SK-N-SH (cell line): ENCODE data around the gene P4HTM. TPM values are rescaled to one million over a fixed set of nuclear protein-coding genes. Genes with fewer than 3 reads are reported as not detected.

ENCODE experiments used
- CTCF ChIA-PET: fragments of 300-600, 350-600 bp; formaldehyde crosslinking; extraction: SDS; loops from one replicate; lab custom pipeline; 2021; lab: Yijun Ruan, JAX
- POLR2A ChIA-PET: fragments of 350-600 bp; sonication (Branson Sonifier 250); formaldehyde crosslinking; extraction: SDS; loops from one replicate; lab custom pipeline; 2020; ENCODE audit warnings: antibody characterized with exemption, inconsistent platforms; lab: Yijun Ruan, JAX
- DNase-seq: peaks from one replicate; pipeline ENCODE4 v3.0.0; 2012
- H2AFZ ChIP-seq: fragments of 200-600 bp; sonication (generic); 2 replicates; pipeline ENCODE4 v1.8.1; 2016; ENCODE audit warnings: antibody characterized with exemption, mild to moderate bottlenecking, low read depth
- H3F3A ChIP-seq: fragments of 200-600 bp; sonication (generic); replicated peaks from 2 replicates; pipeline ENCODE3; 2016; ENCODE audit warnings: antibody characterized with exemption, mild to moderate bottlenecking; ENCODE audit not compliant: insufficient read depth
- H3K27ac ChIP-seq, 2 experiments: fragments of 200-500 bp in 1 of 2; fragments of 200-600 bp in 1 of 2; sonication (Bioruptor generic) in 1 of 2; sonication (generic), shearing (Covaris generic) in 1 of 2; 2 replicates each; pipeline versions ENCODE4 v1.5.1 to v1.6.1; 2014 to 2016; ENCODE audit warnings: low read depth in 2 of 2, inconsistent platforms in 1 of 2, low read length in 1 of 2, mild to moderate bottlenecking in 1 of 2, mixed read lengths in 1 of 2
- H3K27me3 ChIP-seq: fragments of 200-600 bp; sonication (generic), shearing (Covaris generic); 2 replicates; pipeline ENCODE4 v1.6.1; 2016; ENCODE audit warnings: mixed run types; ENCODE audit not compliant: insufficient read depth
- H3K36me3 ChIP-seq, 2 experiments: fragments of 200-500 bp in 1 of 2; fragments of 200-600 bp in 1 of 2; sonication (Bioruptor generic) in 1 of 2; sonication (generic) in 1 of 2; replicated peaks in 1 of 2; 2 replicates each; pipeline versions ENCODE3 to v1.5.1; 2014 to 2016; ENCODE audit warnings: low read length in 1 of 2, mild to moderate bottlenecking in 1 of 2; ENCODE audit not compliant: insufficient read depth in 2 of 2, control insufficient read depth in 1 of 2
- H3K4me1 ChIP-seq, 2 experiments: fragments of 200-500 bp in 1 of 2; fragments of 200-600 bp in 1 of 2; sonication (Bioruptor generic) in 1 of 2; sonication (generic), shearing (Covaris generic) in 1 of 2; 2 replicates each; pipeline versions ENCODE4 v1.5.1 to v1.6.1; 2014 to 2016; ENCODE audit warnings: low read depth in 1 of 2, low read length in 1 of 2, mixed run types in 1 of 2; ENCODE audit not compliant: insufficient read depth in 2 of 2, control insufficient read depth in 1 of 2
- H3K4me2 ChIP-seq: fragments of 200-600 bp; sonication (generic), shearing (Covaris generic); 2 replicates; pipeline ENCODE4 v1.6.1; 2017; ENCODE audit warnings: mixed run types
- H3K4me3 ChIP-seq, 2 experiments: fragments of 200-500 bp in 1 of 2; fragments of 200-600 bp in 1 of 2; sonication (Bioruptor generic) in 1 of 2; sonication (generic), shearing (Covaris generic) in 1 of 2; 2 replicates each; pipeline versions ENCODE4 v1.5.1 to v1.8.1; 2014 to 2016; ENCODE audit warnings: low read depth in 2 of 2, inconsistent platforms in 1 of 2, low read length in 1 of 2, mild to moderate bottlenecking in 1 of 2, mixed read lengths in 1 of 2, moderate library complexity in 1 of 2
- H3K79me2 ChIP-seq: fragments of 200-600 bp; sonication (generic); 2 replicates; pipeline ENCODE4 v1.8.1; 2017; ENCODE audit warnings: mild to moderate bottlenecking; ENCODE audit not compliant: insufficient read depth
- H3K9ac ChIP-seq: fragments of 200-600 bp; sonication (generic); 2 replicates; pipeline ENCODE4 v1.6.1; 2017; ENCODE audit warnings: mixed run types
- H3K9me2 ChIP-seq: fragments of 200-600 bp; sonication (generic); 2 replicates; pipeline ENCODE4 v1.6.1; 2017; ENCODE audit warnings: mixed run types
- H3K9me3 ChIP-seq: fragments of 200-600 bp; sonication (generic); 2 replicates; pipeline ENCODE4 v1.6.1; 2017; ENCODE audit warnings: mixed run types, mild to moderate bottlenecking, moderate library complexity
- H4K20me1 ChIP-seq: fragments of 200-600 bp; sonication (generic); 2 replicates; pipeline ENCODE4 v1.6.1; 2017; ENCODE audit warnings: mild to moderate bottlenecking, mixed run types; ENCODE audit not compliant: insufficient read depth
- CHD2 ChIP-seq: fragments of 150-350 bp; IDR thresholded peaks from 2 replicates; pipeline ENCODE4 v1.6.1; 2018; ENCODE audit warnings: low read length; ENCODE audit not compliant: partially characterized antibody
- ELF1 ChIP-seq: IDR thresholded peaks from 2 replicates; pipeline ENCODE4 v1.4.0; 2012
- EZH2phosphoT487 ChIP-seq: fragments of 200-600 bp; sonication (generic); IDR thresholded peaks from 2 replicates; pipeline ENCODE4 v1.6.1; 2017; ENCODE audit warnings: low read depth, mixed run types, mild to moderate bottlenecking, antibody characterized with exemption, moderate library complexity, borderline replicate concordance
- GABPA ChIP-seq: IDR thresholded peaks from 2 replicates; pipeline ENCODE4 v1.4.0; 2012; ENCODE audit warnings: low read depth, mild to moderate bottlenecking
- IRF3 ChIP-seq: fragments of 150-350 bp; IDR thresholded peaks from 2 replicates; pipeline ENCODE4 v1.6.1; 2016; ENCODE audit warnings: mild to moderate bottlenecking, low read depth, low read length
- JUND ChIP-seq: IDR thresholded peaks from 2 replicates; pipeline ENCODE4 v1.4.0; 2012
- MXI1 ChIP-seq: IDR thresholded peaks from 2 replicates; pipeline ENCODE4 v1.6.1; 2012; ENCODE audit warnings: mild to moderate bottlenecking, low read depth, low read length, improper control_type of control experiment
- NFIC ChIP-seq: IDR thresholded peaks from 2 replicates; pipeline ENCODE4 v1.4.0; 2012; ENCODE audit warnings: borderline replicate concordance
- NRF1 ChIP-seq: IDR thresholded peaks from 2 replicates; pipeline ENCODE4 v1.6.1; 2012; ENCODE audit warnings: low read depth, mild to moderate bottlenecking, low read length
- RFX5 ChIP-seq: IDR thresholded peaks from 2 replicates; pipeline ENCODE4 v1.6.1; 2012; ENCODE audit warnings: mild to moderate bottlenecking, improper control_type of control experiment, low read length
- RXRA ChIP-seq: IDR thresholded peaks from 2 replicates; pipeline ENCODE4 v1.4.0; 2012; ENCODE audit warnings: low read depth, mild to moderate bottlenecking, borderline replicate concordance
- TAF1 ChIP-seq: IDR thresholded peaks from 2 replicates; pipeline ENCODE4 v1.6.1; 2012; ENCODE audit warnings: low read depth, mild to moderate bottlenecking, low read length, moderate library complexity, borderline replicate concordance
- TCF12 ChIP-seq: IDR thresholded peaks from 2 replicates; pipeline ENCODE4 v1.4.0; 2012
- TEAD4 ChIP-seq: IDR thresholded peaks from 2 replicates; pipeline ENCODE4 v1.4.0; 2012; ENCODE audit warnings: mild to moderate bottlenecking, borderline replicate concordance; ENCODE audit not compliant: insufficient read depth
- YY1 ChIP-seq: IDR thresholded peaks from 2 replicates; pipeline ENCODE4 v1.4.0; 2012; ENCODE audit warnings: low read depth, mild to moderate bottlenecking
- WGBS: methylation state at CpG from one replicate; pipeline ENCODE4 v1.1.6; 2017; ENCODE audit warnings: low lambda C conversion rate; 5-methylcytosine and 5-hydroxymethylcytosine counted together
- polyA plus RNA-seq, 3 experiments: library from polyadenylated mRNA; depleted of rRNA; stranded (reverse); fragments of >200 nt; gene quantifications; 2 replicates each; pipeline ENCODE4 v1.2.3, GENCODE V29; 2012
- TF ChIP-seq, protein P1 (sequence below): fragments of 150-350 bp; IDR thresholded peaks from 2 replicates; pipeline ENCODE4 v1.6.1; 2017; ENCODE audit warnings: antibody characterized with exemption, low read length, low read depth, borderline replicate concordance

Gene P4HTM
- polyA plus RNA-seq, 1 of the 3 experiments (the other 2 are of a cell fraction) = 21.0 TPM

GRCh38 chr3:48945891-48946549, 44.0 kb upstream of the P4HTM start:
- Histone ChIP-seq H3F3A (peaks cover 10% of the 10 kb centered on the region), H3K9me3 (no peaks in the 10 kb centered on the region), H3K9ac (no peak overlapping the region), H3K4me3 (no peak overlapping the region), H3K4me2 (no peak overlapping the region), H3K27me3 (no peaks in the 10 kb centered on the region), H3K36me3 (peaks cover 0 to 17% of the 10 kb centered on the region in 2 experiments), H2AFZ (no peak overlapping the region), H3K27ac (no peak overlapping the region), H3K79me2 (peaks cover 87% of the 10 kb centered on the region), H3K9me2 (no peaks in the 10 kb centered on the region), H4K20me1 (peaks cover 42% of the 10 kb centered on the region), H3K4me1 (peaks cover 0 to 7% of the 10 kb centered on the region in 2 experiments; a peak in 1 of 4 replicates)
- ChIA-PET CTCF (no interaction called here), POLR2A (no interaction called here)
- 91% methylated on average over 4 of the region's 4 CpGs for WGBS
- DNase-seq = no peak
- TF ChIP-seq YY1 (no peak), GABPA (no peak), MXI1 (no peak), NRF1 (no peak), RFX5 (no peak), TEAD4 (no peak), NFIC (no peak), IRF3 (no peak)

DNA sequence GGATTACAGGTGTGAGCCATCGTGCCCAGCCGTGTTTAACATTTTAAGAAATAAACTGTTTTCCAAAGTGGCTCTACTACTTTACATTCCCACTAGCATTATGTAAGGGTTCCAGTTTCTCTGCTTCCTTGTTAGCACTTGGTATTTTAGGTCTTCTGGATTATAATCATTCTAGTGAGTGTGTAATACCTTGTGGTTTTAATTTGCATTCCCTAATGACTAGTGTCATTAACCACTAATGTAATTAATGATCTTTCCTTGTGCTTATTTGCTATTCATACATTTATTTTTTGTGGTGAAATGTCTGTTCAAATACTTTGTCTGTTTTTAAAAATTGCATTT, 40.7 kb upstream of the P4HTM start:
- Histone ChIP-seq H3K9me3 (no peaks in the 10 kb centered on the region), H3F3A (peaks cover 10% of the 10 kb centered on the region), H4K20me1 (peaks cover 42% of the 10 kb centered on the region), H3K9me2 (no peaks in the 10 kb centered on the region), H3K79me2 (peaks cover 86% of the 10 kb centered on the region), H2AFZ (no peak overlapping the region), H3K9ac (no peak overlapping the region), H3K27ac (0 out of 4 replicates have a peak overlapping the region, but pooled peaks of 1 of the 2 experiments have one; percentile 6), H3K4me2 (peak overlapping the region; percentile 40; the same call in 1 of the 2 replicates), H3K27me3 (no peaks in the 10 kb centered on the region), H3K4me1 (peaks cover 0 to 7% of the 10 kb centered on the region in 2 experiments; a peak in 1 of 4 replicates), H3K4me3 (no peak overlapping the region), H3K36me3 (peaks cover 0 to 10% of the 10 kb centered on the region in 2 experiments)
- ChIA-PET POLR2A (no interaction called here), CTCF (interaction anchor here (1.7 kb wide), 1 partner anchor 10 kb away, joined by 6 read pairs; no protein-coding TSS in a partner anchor)
- no peak for DNase-seq
- WGBS = 74% methylated on average over 2 of the region's 2 CpGs
- TF ChIP-seq TAF1 (no peak), CHD2 (no peak), TCF12 (no peak), EZH2phosphoT487 (no peak), ELF1 (no peak), RXRA (no peak), JUND (no peak)
- TF ChIP-seq, protein P1, sequence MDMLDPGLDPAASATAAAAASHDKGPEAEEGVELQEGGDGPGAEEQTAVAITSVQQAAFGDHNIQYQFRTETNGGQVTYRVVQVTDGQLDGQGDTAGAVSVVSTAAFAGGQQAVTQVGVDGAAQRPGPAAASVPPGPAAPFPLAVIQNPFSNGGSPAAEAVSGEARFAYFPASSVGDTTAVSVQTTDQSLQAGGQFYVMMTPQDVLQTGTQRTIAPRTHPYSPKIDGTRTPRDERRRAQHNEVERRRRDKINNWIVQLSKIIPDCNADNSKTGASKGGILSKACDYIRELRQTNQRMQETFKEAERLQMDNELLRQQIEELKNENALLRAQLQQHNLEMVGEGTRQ = no peak
